DOHH2 (cell line): Measurements from ENCODE around the gene TNS1.

Source experiments
- EZH2phosphoT487 ChIP-seq: fragments of 200-600 bp; sonication (generic); IDR thresholded peaks from 2 replicates; pipeline ENCODE4 v1.6.1; 2017; ENCODE audit warnings: borderline replicate concordance, mild to moderate bottlenecking, antibody characterized with exemption, low read length, moderate library complexity, mixed read lengths
- TF ChIP-seq, protein P1 (sequence below): fragments of 200-600 bp; sonication (generic); IDR thresholded peaks from one replicate; pipeline ENCODE4 v1.5.1; 2014; ENCODE audit warnings: antibody characterized with exemption, mild to moderate bottlenecking, low read depth, low read length; ENCODE audit not compliant: poor library complexity, severe bottlenecking

DNA sequence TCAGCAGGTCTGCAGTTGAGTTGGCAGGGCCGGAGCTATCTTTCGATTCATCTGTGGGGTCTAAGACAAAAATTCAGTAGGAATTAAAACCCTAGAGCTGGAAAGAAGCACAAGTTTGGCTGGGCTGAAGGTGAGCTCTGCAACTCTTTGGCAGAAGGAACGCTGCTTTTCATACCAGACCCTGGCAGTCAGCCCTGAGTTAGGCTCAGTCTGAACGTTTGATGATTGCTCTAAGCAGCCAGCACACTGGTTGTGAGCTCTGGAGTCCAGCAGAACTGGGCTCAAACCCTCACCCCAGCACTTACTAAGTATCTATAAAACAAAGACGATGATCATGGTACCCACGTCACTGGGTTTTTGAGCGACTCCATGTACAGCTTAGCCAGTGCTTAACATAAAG is 192.5 kb downstream of the TNS1 start:
- TF ChIP-seq, protein P1, sequence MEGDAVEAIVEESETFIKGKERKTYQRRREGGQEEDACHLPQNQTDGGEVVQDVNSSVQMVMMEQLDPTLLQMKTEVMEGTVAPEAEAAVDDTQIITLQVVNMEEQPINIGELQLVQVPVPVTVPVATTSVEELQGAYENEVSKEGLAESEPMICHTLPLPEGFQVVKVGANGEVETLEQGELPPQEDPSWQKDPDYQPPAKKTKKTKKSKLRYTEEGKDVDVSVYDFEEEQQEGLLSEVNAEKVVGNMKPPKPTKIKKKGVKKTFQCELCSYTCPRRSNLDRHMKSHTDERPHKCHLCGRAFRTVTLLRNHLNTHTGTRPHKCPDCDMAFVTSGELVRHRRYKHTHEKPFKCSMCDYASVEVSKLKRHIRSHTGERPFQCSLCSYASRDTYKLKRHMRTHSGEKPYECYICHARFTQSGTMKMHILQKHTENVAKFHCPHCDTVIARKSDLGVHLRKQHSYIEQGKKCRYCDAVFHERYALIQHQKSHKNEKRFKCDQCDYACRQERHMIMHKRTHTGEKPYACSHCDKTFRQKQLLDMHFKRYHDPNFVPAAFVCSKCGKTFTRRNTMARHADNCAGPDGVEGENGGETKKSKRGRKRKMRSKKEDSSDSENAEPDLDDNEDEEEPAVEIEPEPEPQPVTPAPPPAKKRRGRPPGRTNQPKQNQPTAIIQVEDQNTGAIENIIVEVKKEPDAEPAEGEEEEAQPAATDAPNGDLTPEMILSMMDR, result no peak
- TF ChIP-seq EZH2phosphoT487, result no peak
